Transverse colon (tissue), 4 donors: Measurements from ENCODE around the gene USP34. TPM values are rescaled to one million over a fixed set of nuclear protein-coding genes. Genes with fewer than 3 reads are reported as not detected.
"Not testable (repeated sequence)": the region's sequence is repeated elsewhere in the genome, so short reads cannot be mapped to it uniquely, and the experiment has no call there.

Experiments used
- DNase-seq: peaks from one replicate; pipeline ENCODE4 v3.0.0-alpha.2; 2019
- H3K27ac ChIP-seq, 4 donors: fragments of 200-600 bp; sonication (generic); 2 replicates each; pipeline ENCODE4 v1.5.1; 2016 to 2018; ENCODE audit warnings: inconsistent platforms in 4 of 4
- H3K27me3 ChIP-seq: fragments of 200-600 bp; sonication (generic); 2 replicates; pipeline ENCODE4 v1.5.1; 2017; ENCODE audit warnings: inconsistent platforms
- H3K36me3 ChIP-seq, 4 donors: fragments of 200-600 bp; sonication (generic); 2 replicates each; pipeline ENCODE4 v1.5.1; 2017 to 2019; ENCODE audit warnings: inconsistent platforms in 4 of 4
- H3K4me1 ChIP-seq, 4 donors: fragments of 200-600 bp; sonication (generic); 2 replicates each; pipeline ENCODE4 v1.5.1; 2017 to 2020; ENCODE audit warnings: inconsistent platforms in 4 of 4
- H3K4me3 ChIP-seq, 4 donors: fragments of 200-600 bp; sonication (generic); 1 replicate in 1 of 4; 2 replicates in 3 of 4; pipeline versions ENCODE4 v1.5.1 to v1.6.1; 2017 to 2019; ENCODE audit warnings: inconsistent platforms in 4 of 4
- H3K9me3 ChIP-seq, 2 donors: fragments of 200-600 bp; sonication (generic); 2 replicates each; pipeline ENCODE4 v1.5.1; 2017 to 2019; ENCODE audit warnings: inconsistent platforms in 2 of 2
- CTCF ChIP-seq, 5 experiments: fragments of 200-600 bp in 3 of 5; fragments of 450-650 bp in 2 of 5; sonication (generic) in 3 of 5; IDR thresholded peaks; 1 replicate in 2 of 5; 2 replicates in 3 of 5; pipeline ENCODE4 v1.5.1; 2016 to 2017; ENCODE audit warnings: antibody characterized with exemption in 5 of 5, inconsistent platforms in 3 of 5, mild to moderate bottlenecking in 2 of 5, moderate library complexity in 1 of 5
- EP300 ChIP-seq: sonication (generic); formaldehyde crosslinking; IDR thresholded peaks from one replicate; pipeline ENCODE4 v1.6.1; 2017; ENCODE audit warnings: antibody characterized with exemption, low read depth
- POLR2A ChIP-seq: fragments of 450-650 bp; IDR thresholded peaks from one replicate; pipeline ENCODE4 v1.6.1; 2016; ENCODE audit warnings: antibody characterized with exemption, mild to moderate bottlenecking, moderate library complexity
- POLR2AphosphoS5 ChIP-seq, 3 donors: sonication (generic); formaldehyde crosslinking; IDR thresholded peaks; one replicate each; pipeline ENCODE4 v1.6.1; 2016; ENCODE audit warnings: antibody characterized with exemption in 3 of 3
- WGBS, 2 donors: methylation state at CpG; one replicate each; pipeline ENCODE4 v1.1.5; 2018; ENCODE audit warnings: low coverage in 1 of 2; 5-methylcytosine and 5-hydroxymethylcytosine counted together
- in situ Hi-C, 4 donors: fragments of 200-750 bp; cut with MboI; loops; one replicate each; pipeline versions ENCODE4 v1.15.0 to v1.15.1; 2017; ENCODE audit warnings: low sequenced_read_pairs in 3 of 4, low pct_ligation_motif_present in 1 of 4, low pct_unique_long_range_greater_than_20kb in 1 of 4
- intact Hi-C: fragments of 100-400 bp; cut with DNase I; formaldehyde crosslinking; loops from one replicate; pipeline ENCODE4 v1.15.1; 2023; ENCODE audit warnings: low total_unique reads
- total RNA-seq, 4 donors: library from RNA; depleted of rRNA; stranded (reverse); fragments of >200 nt; gene quantifications; one replicate each; pipeline ENCODE4 v1.1.0, GENCODE V29; 2016

USP34 gene
- total RNA-seq, 4 donors from 2014 or later, result 103 to 181 (median 115) TPM

DNA sequence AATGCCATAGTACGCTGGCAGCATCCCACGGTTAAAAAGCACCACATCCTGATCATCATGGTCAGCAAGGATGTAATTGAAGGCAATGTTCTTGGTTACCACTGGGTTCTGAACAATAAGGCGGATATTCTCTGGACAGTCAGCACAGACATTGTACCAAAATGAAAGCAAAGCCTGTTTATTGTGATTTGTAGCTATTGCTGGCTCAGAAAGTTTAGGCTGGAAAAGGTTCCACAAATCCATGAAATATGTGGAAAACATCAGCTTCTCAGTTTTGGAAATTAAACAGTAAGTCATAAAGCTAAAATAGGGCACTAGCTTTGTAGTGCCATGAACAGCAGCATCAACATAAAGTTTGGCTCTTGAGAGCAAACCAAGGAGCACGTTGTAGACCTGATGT is 256.7 kb downstream of the USP34 start:
- Histone ChIP-seq H3K27me3 (no peaks in the 10 kb centered on the region), H3K27ac (no peak overlapping the region), H3K36me3 (peaks cover 0 to 21% (median 9%) of the 10 kb centered on the region in 4 donors), H3K4me3 (no peak overlapping the region), H3K9me3 (no peaks in the 10 kb centered on the region), H3K4me1 (peaks cover 0 to 9% (median 0%) of the 10 kb centered on the region in 4 donors)
- intact Hi-C loops, result no loop called here
- in situ Hi-C loops, result no loop called here
- TF ChIP-seq POLR2AphosphoS5 (IDR thresholded peaks at IDR 0.05) (no peak), CTCF (IDR thresholded peaks at IDR 0.05) (no peak), POLR2A (no peak), EP300 (no peak)
- WGBS, 2 donors, result 91 to 93% methylated on average over 2 to 4 of the region's 4 CpGs
- no peak for DNase-seq

DNA sequence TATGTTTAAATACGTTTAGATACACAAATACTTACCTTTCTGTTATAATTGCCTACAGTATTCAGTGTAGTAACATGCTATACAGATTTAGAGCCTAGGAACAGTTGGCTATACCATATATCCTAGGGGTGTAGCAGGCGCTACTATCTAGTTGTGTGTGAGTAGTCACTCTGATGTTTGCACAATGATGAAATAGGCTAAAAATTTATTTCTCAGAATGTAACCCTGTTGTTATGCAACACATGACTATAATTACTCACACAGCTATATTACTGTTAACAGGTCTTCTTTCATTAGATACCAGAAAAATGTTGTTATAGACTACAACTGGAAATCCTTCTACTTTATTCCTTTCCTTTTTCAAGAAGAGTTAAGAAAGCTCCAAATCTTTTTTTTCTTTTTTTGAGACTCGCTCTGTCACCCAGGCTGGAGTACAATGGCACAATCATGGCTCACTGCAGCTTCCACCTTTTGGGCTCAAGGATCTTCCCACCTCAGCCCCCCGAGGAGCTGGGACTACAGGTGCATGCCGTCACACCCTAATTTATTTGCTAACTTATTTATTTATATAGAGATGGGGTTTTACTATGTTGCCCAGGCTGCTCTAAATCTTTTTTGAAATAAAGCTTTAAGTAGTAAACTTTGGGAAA is 260.4 kb downstream of the USP34 start:
- TF ChIP-seq POLR2A (no peak), CTCF (IDR thresholded peaks at IDR 0.05) (no peak), EP300 (no peak), POLR2AphosphoS5 (IDR thresholded peaks at IDR 0.05) (no peak)
- no peaks in the 10 kb centered on the region for H3K9me3 ChIP-seq
- H3K36me3 ChIP-seq, result peaks cover 0 to 30% (median 13%) of the 10 kb centered on the region in 4 donors
- intact Hi-C loops, result no loop called here
- peaks cover 0 to 15% (median 4%) of the 10 kb centered on the region in 4 donors for H3K4me1 ChIP-seq
- DNase-seq, result no peak
- H3K4me3 ChIP-seq, result no peak overlapping the region
- no peak overlapping the region for H3K27ac ChIP-seq
- WGBS, 2 donors, result 87 to 97% methylated on average over 5 of the region's 5 CpGs
- in situ Hi-C loops, result no loop called here
- H3K27me3 ChIP-seq, result no peaks in the 10 kb centered on the region

GRCh38 chr2:61205132-61205531 is 265.8 kb downstream of the USP34 start:
- Histone ChIP-seq H3K36me3 (peaks cover 0 to 46% (median 18%) of the 10 kb centered on the region in 4 donors), H3K9me3 (no peaks in the 10 kb centered on the region), H3K4me3 (no peak overlapping the region), H3K4me1 (peaks cover 0 to 20% (median 8%) of the 10 kb centered on the region in 4 donors), H3K27ac (peak overlapping the region; percentile 47 to 71 (median 54)), H3K27me3 (no peaks in the 10 kb centered on the region)
- 57 to 66% methylated on average over 6 to 7 of the region's 7 CpGs for whole genome bisulfite sequencing, 2 donors
- in situ Hi-C loops (no loop called here), intact Hi-C loops (no loop called here)
- TF ChIP-seq CTCF (IDR thresholded peaks at IDR 0.05), result no peak
- TF ChIP-seq POLR2AphosphoS5 (IDR thresholded peaks at IDR 0.05), result peak in 2 of 3 donors; percentile 9 to 45
- DNase-seq, result no peak

GRCh38 chr2:61196671-61197070 is 274.2 kb downstream of the USP34 start:
- no peaks in the 10 kb centered on the region for H3K9me3 ChIP-seq
- H3K36me3 ChIP-seq, result peaks cover 0 to 19% (median under 1%) of the 10 kb centered on the region in 4 donors
- no peak overlapping the region for H3K27ac ChIP-seq
- DNase-seq, result no peak
- TF ChIP-seq EP300, result no peak
- no peak for TF ChIP-seq CTCF (IDR thresholded peaks at IDR 0.05)
- no peak for TF ChIP-seq POLR2A
- no peak for TF ChIP-seq POLR2AphosphoS5 (IDR thresholded peaks at IDR 0.05)
- in situ Hi-C loops (no loop called here), intact Hi-C loops (no loop called here)
- H3K27me3 ChIP-seq, result no peaks in the 10 kb centered on the region
- H3K4me1 ChIP-seq, result peaks cover 0 to 7% (median 2%) of the 10 kb centered on the region in 4 donors
- WGBS, 2 donors, result 55 to 72% methylated on average over 7 of the region's 7 CpGs
- H3K4me3 ChIP-seq, result no peak overlapping the region

DNA sequence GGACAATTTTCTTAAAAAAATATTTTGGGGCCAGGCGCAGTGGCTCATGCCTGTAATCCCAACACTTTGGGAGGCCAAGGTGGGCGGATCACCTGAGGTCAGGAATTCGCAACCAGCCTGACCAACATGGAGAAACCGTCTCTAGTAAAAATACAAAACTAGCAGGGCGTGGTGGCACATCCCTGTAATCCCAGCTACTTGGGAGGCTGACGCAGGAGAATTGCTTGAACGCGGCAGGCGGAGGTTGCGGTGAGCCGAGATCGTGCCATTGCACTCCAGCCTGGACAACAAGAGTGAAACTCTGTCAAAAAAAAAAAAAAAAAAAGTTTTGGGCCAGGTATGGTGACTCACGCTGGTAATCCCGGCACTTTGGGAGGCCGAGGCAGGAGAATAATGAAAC is 276.2 kb downstream of the USP34 start:
- intact Hi-C loops, H3K4me3 ChIP-seq, in situ Hi-C loops, H3K4me1 ChIP-seq, DNase-seq, H3K27ac ChIP-seq, H3K9me3 ChIP-seq, H3K27me3 ChIP-seq: not testable (repeated sequence)
- H3K36me3 ChIP-seq, result peaks cover 0 to 28% (median 7%) of the 10 kb centered on the region in 4 donors
- WGBS, 2 donors, result 90 to 100% methylated on average over 1 to 15 of the region's 15 CpGs
